HFF-Myc (cell line): ENCODE measurements around the gene SEZ6.
A peak's percentile ranks its signal among the peaks of the same experiment; 100 is the strongest.

Experiments
- DNase-seq: peaks from one replicate; pipeline ENCODE4 v3.0.0-alpha.2; 2011; ENCODE audit warnings: low read depth; ENCODE audit errors: extremely low read depth
- H3K4me3 ChIP-seq: replicated peaks from 2 replicates; pipeline ENCODE4 v1.5.1; 2011; ENCODE audit warnings: low read depth, mild to moderate bottlenecking, control low read depth, low read length
- CTCF ChIP-seq: IDR thresholded peaks from 2 replicates; pipeline ENCODE4 v1.5.1; 2012; ENCODE audit warnings: mild to moderate bottlenecking, low read depth, low read length, control low read depth; ENCODE audit errors: missing control alignments

Gene SEZ6

DNA sequence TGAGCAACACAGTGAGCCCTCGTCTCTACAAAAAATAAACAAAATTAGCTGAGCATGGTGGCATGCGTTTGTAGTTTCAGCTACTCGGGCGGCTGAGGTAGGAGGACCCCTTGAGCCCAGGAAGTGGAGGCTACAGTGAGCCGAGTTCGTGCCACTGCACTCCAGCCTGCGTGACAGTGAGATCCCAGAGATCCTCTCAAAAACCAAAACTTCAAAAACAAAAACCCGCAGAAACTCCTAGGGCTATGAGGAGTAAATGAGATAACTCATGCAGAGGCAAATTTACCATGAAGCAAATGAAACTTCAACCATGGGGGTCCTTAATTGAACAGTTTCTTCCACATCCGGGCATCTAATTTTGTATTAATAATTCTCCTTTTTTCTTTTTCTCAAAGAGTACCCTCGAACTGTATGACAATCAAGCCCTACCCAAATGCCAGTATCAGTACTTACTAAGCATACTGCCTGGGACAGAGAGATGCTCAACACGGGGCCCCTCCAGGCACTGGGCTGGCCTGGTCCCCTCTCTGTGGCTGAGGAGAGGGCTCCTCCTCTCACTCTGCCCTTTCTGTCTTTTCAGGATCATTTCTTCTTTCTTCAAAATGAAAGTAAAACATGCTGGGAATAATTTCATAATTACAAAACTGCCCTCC, 36.3 kb upstream of the SEZ6 start:
- no peak for TF ChIP-seq CTCF
- DNase-seq = no peak
- no peak overlapping the region for H3K4me3 ChIP-seq

DNA sequence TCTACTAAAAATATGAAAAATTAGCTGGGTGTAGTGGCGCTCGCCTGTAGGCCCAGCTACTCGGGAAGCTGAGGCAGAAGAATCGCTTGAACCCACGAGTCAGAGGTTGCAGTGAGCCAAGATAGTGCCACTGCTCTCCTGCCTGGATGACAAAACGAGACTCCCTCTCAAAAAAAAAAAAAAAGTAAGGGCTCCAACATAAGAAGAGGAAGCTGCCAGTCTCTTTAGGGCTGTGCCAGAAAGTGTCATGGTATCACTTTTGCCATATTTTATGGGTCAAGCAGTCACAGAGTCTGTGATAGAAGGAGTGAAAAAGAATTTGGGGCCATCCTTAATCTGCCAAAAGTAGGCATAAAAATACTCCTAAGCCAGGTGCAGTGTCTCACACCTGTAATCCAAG, 35.7 kb upstream of the SEZ6 start:
- TF ChIP-seq CTCF = no peak
- DNase-seq = no peak
- H3K4me3 ChIP-seq = no peak overlapping the region

DNA sequence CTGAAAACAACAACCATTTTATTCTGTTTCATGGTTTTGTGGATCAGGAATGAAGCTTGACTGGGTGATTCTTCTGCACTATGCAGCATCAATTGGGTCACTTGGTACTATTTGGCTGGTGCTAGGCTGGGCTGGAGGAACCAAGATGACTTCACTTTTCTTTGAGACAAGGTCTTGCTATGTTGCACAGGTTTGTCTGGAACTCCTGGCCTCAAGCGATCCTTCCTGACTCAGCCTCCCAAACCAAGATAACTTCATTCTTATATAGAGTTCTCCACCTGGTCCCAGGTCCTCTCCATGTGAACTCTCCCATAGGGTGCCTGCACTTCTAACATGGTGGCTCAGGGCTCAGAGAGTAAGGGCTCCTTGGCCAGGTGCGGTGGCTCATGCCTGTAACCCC, 35.3 kb upstream of the SEZ6 start:
- TF ChIP-seq CTCF = no peak
- no peak overlapping the region for H3K4me3 ChIP-seq
- no peak for DNase-seq

DNA sequence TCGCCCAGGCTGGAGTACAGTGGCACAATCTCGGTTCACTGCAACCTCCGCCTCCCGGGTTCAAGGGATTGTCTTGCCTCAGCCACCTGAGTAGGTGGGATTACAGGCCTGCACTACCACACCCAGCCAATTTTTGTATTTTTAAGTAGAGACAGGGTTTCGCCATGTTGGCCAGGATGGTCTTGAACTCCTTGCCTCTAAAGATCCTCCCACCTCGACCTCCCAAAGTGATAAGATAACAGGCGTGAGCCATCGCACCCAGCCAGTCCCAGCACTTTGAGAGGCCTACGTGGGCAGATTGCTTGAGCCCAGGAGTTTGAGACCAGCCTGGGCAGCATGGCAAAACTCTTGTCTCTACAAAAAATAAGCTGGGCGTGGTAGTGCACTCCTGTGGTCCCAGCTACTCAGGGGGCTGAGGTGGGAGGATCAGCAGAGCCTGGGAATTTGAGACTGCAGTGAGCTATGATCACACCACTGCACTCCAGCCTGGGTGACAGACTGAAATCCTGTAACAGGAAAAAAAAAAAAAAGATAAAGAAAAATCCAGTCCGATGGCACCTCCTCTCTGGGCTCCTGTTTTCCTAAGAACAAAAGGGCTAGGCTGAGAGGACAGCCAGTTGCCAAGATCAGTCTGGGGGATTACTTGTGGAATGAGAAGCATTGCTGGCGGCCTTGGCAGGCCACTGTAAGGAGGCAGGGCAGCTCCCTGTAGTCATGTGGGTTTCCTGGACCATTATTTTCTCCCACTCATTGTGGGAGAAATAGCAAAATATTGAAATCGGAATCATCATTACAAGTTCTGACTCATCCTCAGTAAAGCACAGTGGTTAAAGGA, 34.1 kb upstream of the SEZ6 start:
- no peak for TF ChIP-seq CTCF
- peak; percentile 4 for DNase-seq
- H3K4me3 ChIP-seq = no peak overlapping the region

GRCh38 chr17:29038085-29038795, 32.4 kb upstream of the SEZ6 start:
- no peak for DNase-seq
- no peak overlapping the region for H3K4me3 ChIP-seq
- no peak for TF ChIP-seq CTCF

DNA sequence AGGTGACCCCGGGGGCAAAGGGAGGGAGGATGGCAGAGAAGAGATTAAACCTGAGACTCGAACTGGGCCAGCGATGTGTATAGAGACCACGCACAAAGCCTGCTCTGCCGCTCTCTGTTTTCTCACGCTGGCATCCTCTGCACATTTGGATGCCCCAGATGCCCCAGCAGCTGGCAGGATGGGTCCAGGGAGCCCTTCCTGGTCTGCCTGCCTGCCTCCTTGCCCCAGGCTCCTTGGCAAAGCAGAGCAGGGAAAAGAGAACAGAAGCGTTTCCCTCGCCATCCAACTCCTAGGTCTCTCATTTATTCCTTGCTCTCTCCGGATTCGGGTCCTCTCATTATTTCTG, 31.9 kb upstream of the SEZ6 start:
- H3K4me3 ChIP-seq = no peak overlapping the region
- DNase-seq = no peak
- TF ChIP-seq CTCF = no peak
